ENCODE measurements around the gene TUBGCP6.

Gene TUBGCP6

GRCh38 chr22:50189849-50190181, 55.0 kb downstream of the TUBGCP6 start:
- no peak overlapping the region for H3K4me3 ChIP-seq (ENCODE audit: low read length)
- H3K9ac ChIP-seq (ENCODE audit: low read depth, low read length): no peak overlapping the region
- H3K36me3 ChIP-seq (ENCODE audit: insufficient read depth, low read length): peaks cover 16% of the 10 kb centered on the region
- H3K27me3 ChIP-seq (ENCODE audit: control insufficient read depth, insufficient read depth, low read length): no peaks in the 10 kb centered on the region
- peak overlapping the region; percentile 78 for H3K4me2 ChIP-seq (ENCODE audit: low read length)
- H3K9me3 ChIP-seq (replicated peaks; ENCODE audit: low read length): no peaks in the 10 kb centered on the region
- peaks cover 30% of the 10 kb centered on the region for H3K4me1 ChIP-seq (ENCODE audit: control insufficient read depth, insufficient read depth, low read length)

DNA sequence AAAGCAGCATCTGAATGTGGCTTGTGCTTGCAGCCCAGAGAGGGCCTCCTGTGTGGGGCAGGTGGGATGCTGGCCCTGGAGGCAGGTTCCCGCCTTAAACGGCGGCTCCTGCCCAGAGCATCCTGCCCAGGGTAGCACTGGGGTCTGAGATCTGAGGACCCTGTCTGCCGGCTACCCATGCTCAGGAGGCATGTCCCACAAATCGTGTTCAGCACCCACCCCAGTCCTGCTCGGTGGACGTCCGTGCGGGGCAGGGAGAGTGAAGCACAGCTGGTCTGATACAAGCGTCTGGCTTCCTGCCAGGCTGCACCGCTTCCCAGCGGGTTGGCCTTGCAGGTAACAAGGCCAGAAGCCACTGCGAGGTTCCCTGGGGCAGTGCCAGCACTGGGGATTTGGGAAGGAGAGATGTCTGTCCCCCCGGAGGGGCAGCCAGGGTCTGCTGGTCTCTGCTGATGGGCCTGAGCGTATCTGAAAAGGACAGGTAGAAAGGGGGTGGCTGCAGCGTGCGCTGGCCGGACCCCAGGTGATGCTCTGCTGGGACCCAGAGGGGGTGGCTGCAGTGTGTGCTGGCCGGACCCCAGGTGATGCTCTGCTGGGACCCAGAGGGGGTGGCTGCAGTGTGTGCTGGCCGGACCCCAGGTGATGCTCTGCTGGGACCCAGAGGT, 55.5 kb downstream of the TUBGCP6 start:
- no peaks in the 10 kb centered on the region for H3K27me3 ChIP-seq (ENCODE audit: control insufficient read depth, insufficient read depth, low read length)

DNA sequence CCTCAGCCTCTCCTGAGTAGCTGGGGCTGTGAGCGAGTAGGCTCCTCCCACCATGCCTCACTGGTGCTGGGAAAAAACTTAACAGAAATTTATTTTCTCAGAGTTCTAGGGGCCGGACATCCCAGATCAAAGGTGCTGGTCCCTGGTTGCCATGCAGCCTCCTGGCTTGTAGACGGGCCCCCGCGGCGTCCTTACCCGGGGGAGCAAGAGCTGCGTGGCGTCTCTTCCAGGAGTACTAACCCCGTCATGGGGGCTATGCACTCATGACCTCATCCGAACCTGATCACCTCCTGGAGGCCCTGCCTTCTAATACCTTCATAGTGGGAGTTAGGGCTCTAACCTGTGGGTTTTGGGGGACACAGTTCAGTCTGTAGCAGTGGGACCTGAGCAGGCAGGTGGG, 56.5 kb downstream of the TUBGCP6 start:
- no peaks in the 10 kb centered on the region for H3K27me3 ChIP-seq (ENCODE audit: control insufficient read depth, insufficient read depth, low read length)
- H3K4me1 ChIP-seq (ENCODE audit: control insufficient read depth, insufficient read depth, low read length): peaks cover 41% of the 10 kb centered on the region
- H3K4me3 ChIP-seq (ENCODE audit: low read length): no peak overlapping the region
- H3K9me3 ChIP-seq (replicated peaks; ENCODE audit: low read length): no peaks in the 10 kb centered on the region
- H3K4me2 ChIP-seq (ENCODE audit: low read length): no peak overlapping the region
- H3K9ac ChIP-seq (ENCODE audit: low read depth, low read length): no peak overlapping the region
- H3K36me3 ChIP-seq (ENCODE audit: insufficient read depth, low read length): peaks cover 3% of the 10 kb centered on the region

More for the DNA sequence above, 55.5 kb downstream of the TUBGCP6 start:
- Histone ChIP-seq H3K9ac (ENCODE audit: low read depth, low read length) (no peak overlapping the region), H3K4me2 (ENCODE audit: low read length) (no peak overlapping the region), H3K4me1 (ENCODE audit: control insufficient read depth, insufficient read depth, low read length) (peaks cover 34% of the 10 kb centered on the region), H3K4me3 (ENCODE audit: low read length) (no peak overlapping the region), H3K36me3 (ENCODE audit: insufficient read depth, low read length) (peaks cover 11% of the 10 kb centered on the region), H3K9me3 (replicated peaks; ENCODE audit: low read length) (no peaks in the 10 kb centered on the region)

- H3K9me3 ChIP-seq (replicated peaks; ENCODE audit: low read length): no peaks in the 10 kb centered on the region
- peak overlapping the region; percentile 81 for H3K4me3 ChIP-seq (ENCODE audit: low read length)
- peak overlapping the region; percentile 92 for H3K4me2 ChIP-seq (ENCODE audit: low read length)
- peak overlapping the region; percentile 85 for H3K9ac ChIP-seq (ENCODE audit: low read depth, low read length)
- H3K36me3 ChIP-seq (ENCODE audit: insufficient read depth, low read length): peaks cover 3% of the 10 kb centered on the region
- H3K4me1 ChIP-seq (ENCODE audit: control insufficient read depth, insufficient read depth, low read length): peaks cover 41% of the 10 kb centered on the region
- H3K27me3 ChIP-seq (ENCODE audit: control insufficient read depth, insufficient read depth, low read length): no peaks in the 10 kb centered on the region
These were observed 57.9 kb downstream of the TUBGCP6 start for GRCh38 chr22:50186761-50187523.

- Histone ChIP-seq H3K4me1 (ENCODE audit: control insufficient read depth, insufficient read depth, low read length) (peaks cover 41% of the 10 kb centered on the region), H3K4me3 (ENCODE audit: low read length) (peak overlapping the region; percentile 81), H3K27me3 (ENCODE audit: control insufficient read depth, insufficient read depth, low read length) (no peaks in the 10 kb centered on the region), H3K36me3 (ENCODE audit: insufficient read depth, low read length) (peaks cover 3% of the 10 kb centered on the region), H3K4me2 (ENCODE audit: low read length) (peak overlapping the region; percentile 92), H3K9ac (ENCODE audit: low read depth, low read length) (peak overlapping the region; percentile 85), H3K9me3 (replicated peaks; ENCODE audit: low read length) (no peaks in the 10 kb centered on the region)
These were observed 58.6 kb downstream of the TUBGCP6 start for GRCh38 chr22:50186181-50186714.

DNA sequence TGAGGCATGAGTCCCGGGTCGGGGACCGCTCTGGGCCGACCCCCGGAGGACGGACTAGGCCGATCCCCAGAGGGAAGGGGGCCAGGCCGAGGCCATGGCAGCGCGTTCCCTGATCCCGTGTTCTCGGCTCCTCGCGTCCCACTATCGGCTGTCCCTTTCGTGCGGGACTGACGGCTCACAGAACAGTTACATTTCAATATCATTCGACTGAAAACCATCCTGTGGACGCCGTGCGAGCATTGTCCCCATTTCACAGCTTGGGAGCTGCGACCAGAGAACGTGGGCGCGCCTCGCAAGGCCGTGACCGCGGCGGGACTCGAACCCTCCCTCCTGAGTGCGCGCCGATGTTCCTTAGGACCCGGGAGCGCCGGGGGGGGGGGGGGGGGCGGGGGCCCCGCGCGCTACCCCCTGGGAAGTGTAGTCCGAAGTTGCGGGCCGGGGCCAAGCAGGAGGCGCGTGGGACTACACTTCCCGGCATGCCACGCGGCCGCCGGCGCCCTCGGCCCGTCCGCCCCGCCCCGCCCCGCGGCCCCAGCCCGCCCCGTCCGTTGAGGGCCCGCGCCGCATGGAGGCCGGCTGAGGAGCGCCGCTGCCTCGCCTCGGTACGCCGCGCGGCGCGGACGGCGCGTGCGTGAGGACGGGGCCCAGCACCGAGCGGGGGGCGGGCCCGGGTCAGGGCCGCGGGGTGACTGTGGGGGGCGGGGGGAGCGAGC, 59.3 kb downstream of the TUBGCP6 start, which contains the start of gene TRABD:
TSS of gene TRABD (plus strand) at position 539 of the 713 bp plus-strand sequence. CDS start 7,148 bp downstream, outside the sequence.
- Histone ChIP-seq H3K27me3 (ENCODE audit: control insufficient read depth, insufficient read depth, low read length) (no peaks in the 10 kb centered on the region), H3K9ac (ENCODE audit: low read depth, low read length) (peak within 1 kb of the TSS; percentile 85), H3K4me2 (ENCODE audit: low read length) (peak within 1 kb of the TSS; percentile 92), H3K4me3 (ENCODE audit: low read length) (peak within 1 kb of the TSS; percentile 81), H3K4me1 (ENCODE audit: control insufficient read depth, insufficient read depth, low read length) (peaks cover 37% of the 10 kb centered on the region), H3K36me3 (ENCODE audit: insufficient read depth, low read length) (peaks cover 3% of the 10 kb centered on the region), H3K9me3 (replicated peaks; ENCODE audit: low read length) (no peaks in the 10 kb centered on the region)

DNA sequence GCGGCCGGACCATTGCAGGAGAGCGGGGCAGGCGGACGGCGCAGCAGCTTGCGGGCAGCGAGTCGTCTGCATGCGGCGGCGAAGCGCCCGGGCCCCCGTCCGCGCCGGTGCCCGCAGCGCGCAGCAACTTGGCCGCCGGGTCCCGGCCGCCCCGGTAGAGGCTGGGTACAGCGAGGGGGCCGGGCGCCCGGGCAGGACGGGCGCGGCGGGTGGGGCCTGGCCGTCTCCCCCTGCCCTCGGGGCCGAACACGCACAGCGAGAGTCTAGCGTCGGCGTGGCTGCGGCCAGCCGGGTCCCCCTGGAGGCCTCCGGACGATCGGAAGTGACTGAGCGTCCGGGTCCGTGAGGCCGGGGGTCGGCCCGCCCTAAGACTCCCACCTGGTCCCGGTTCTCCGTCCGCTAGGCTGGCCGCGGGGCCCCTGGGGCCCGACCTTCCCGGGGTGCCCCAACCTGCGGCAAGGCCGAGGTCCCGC, 59.9 kb downstream of the TUBGCP6 start:
- Histone ChIP-seq H3K4me1 (ENCODE audit: control insufficient read depth, insufficient read depth, low read length) (peaks cover 31% of the 10 kb centered on the region), H3K9ac (ENCODE audit: low read depth, low read length) (peak overlapping the region; percentile 74), H3K4me2 (ENCODE audit: low read length) (peak overlapping the region; percentile 84), H3K4me3 (ENCODE audit: low read length) (peak overlapping the region; percentile 67), H3K36me3 (ENCODE audit: insufficient read depth, low read length) (peaks cover 3% of the 10 kb centered on the region), H3K9me3 (replicated peaks; ENCODE audit: low read length) (no peaks in the 10 kb centered on the region), H3K27me3 (ENCODE audit: control insufficient read depth, insufficient read depth, low read length) (no peaks in the 10 kb centered on the region)

- Histone ChIP-seq H3K4me3 (ENCODE audit: low read length) (no peak overlapping the region), H3K27me3 (ENCODE audit: control insufficient read depth, insufficient read depth, low read length) (no peaks in the 10 kb centered on the region), H3K4me1 (ENCODE audit: control insufficient read depth, insufficient read depth, low read length) (peaks cover 24% of the 10 kb centered on the region), H3K4me2 (ENCODE audit: low read length) (peak overlapping the region; percentile 29), H3K9me3 (replicated peaks; ENCODE audit: low read length) (no peaks in the 10 kb centered on the region), H3K9ac (ENCODE audit: low read depth, low read length) (peak overlapping the region; percentile 13), H3K36me3 (ENCODE audit: insufficient read depth, low read length) (peaks cover 3% of the 10 kb centered on the region)
These were observed 60.6 kb downstream of the TUBGCP6 start for GRCh38 chr22:50184004-50184901.

GRCh38 chr22:50183141-50183971, 61.5 kb downstream of the TUBGCP6 start:
- no peaks in the 10 kb centered on the region for H3K9me3 ChIP-seq (replicated peaks; ENCODE audit: low read length)
- H3K4me1 ChIP-seq (ENCODE audit: control insufficient read depth, insufficient read depth, low read length): peaks cover 24% of the 10 kb centered on the region
- peak overlapping the region; percentile 13 for H3K9ac ChIP-seq (ENCODE audit: low read depth, low read length)
- no peaks in the 10 kb centered on the region for H3K27me3 ChIP-seq (ENCODE audit: control insufficient read depth, insufficient read depth, low read length)
- no peaks in the 10 kb centered on the region for H3K36me3 ChIP-seq (ENCODE audit: insufficient read depth, low read length)
- no peak overlapping the region for H3K4me2 ChIP-seq (ENCODE audit: low read length)
- no peak overlapping the region for H3K4me3 ChIP-seq (ENCODE audit: low read length)
